ENCODE results near the gene NUDT4. TPM values are rescaled to one million over a fixed set of nuclear protein-coding genes. Genes with fewer than 3 reads are reported as not detected.

NUDT4 gene
- total RNA-seq, 2 experiments from 2014 or later, result 26.4 to 32.4 TPM

GRCh38 chr12:93369505-93369904, 8.2 kb upstream of the NUDT4 start:
- H4K20me1 ChIP-seq (ENCODE audit: insufficient read depth, low read length), result no peaks in the 10 kb centered on the region
- intact Hi-C loops (cut with micrococcal nuclease; ENCODE audit: unreplicated experiment), result no loop called here
- CTCF ChIA-PET (ENCODE audit: unreplicated experiment), result no interaction called here

DNA sequence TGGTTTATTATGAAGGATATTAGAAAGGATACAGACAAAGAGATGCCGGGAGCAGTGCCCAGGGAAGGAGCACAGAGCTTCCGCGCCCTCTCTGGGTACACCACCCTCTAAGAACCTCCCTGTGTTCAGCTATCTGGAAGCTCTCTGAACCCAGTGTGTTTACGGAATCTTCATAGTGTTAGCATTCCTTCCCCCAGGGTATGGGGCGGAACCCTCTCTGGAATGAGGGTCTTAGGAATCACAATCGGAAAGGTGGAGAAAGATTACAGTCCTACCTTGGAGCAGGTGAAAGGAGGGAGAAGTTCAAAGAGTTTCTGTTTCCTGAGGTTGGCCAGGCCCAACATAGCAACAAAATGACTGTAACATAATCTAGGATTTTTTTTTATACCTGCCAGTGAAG, 6.8 kb upstream of the NUDT4 start:
- no peak overlapping the region for H3K4me2 ChIP-seq (ENCODE audit: low read length)
- H3K79me2 ChIP-seq (ENCODE audit: insufficient read depth, low read depth, low read length), result no peaks in the 10 kb centered on the region
- H3K9me3 ChIP-seq (ENCODE audit: low read length), result no peaks in the 10 kb centered on the region
- BruUV-seq (replicated peaks), result no TSS peak
- H3K4me3 ChIP-seq (ENCODE audit: low read depth, low read length, poor library complexity, severe bottlenecking), result no peak overlapping the region
- ChIA-PET POLR2A (interaction anchor here (1.1 kb wide), 1 partner anchor 12 kb away, joined by 3 read pairs; no protein-coding TSS in a partner anchor), CTCF (ENCODE audit: unreplicated experiment) (no interaction called here)
- intact Hi-C loops (cut with micrococcal nuclease; ENCODE audit: unreplicated experiment), result no loop called here
- TF ChIP-seq CTCF (conservative IDR thresholded peaks at IDR 0.05; ENCODE audit: low read length), result no peak
- TF ChIP-seq EZH2phosphoT487 (IDR thresholded peaks at IDR 0.05; ENCODE audit: borderline replicate concordance, low read depth, low read length), result no peak
- H4K20me1 ChIP-seq (ENCODE audit: insufficient read depth, low read length), result no peaks in the 10 kb centered on the region
- H2AFZ ChIP-seq (ENCODE audit: low read length), result no peak overlapping the region
- no peak overlapping the region for H3K27ac ChIP-seq (ENCODE audit: low read depth, low read length, poor library complexity, severe bottlenecking)
- H3K36me3 ChIP-seq (ENCODE audit: insufficient read depth, low read length), result no peaks in the 10 kb centered on the region
- no peaks in the 10 kb centered on the region for H3K9me2 ChIP-seq (ENCODE audit: insufficient read depth, low read length)
- no peak for DNase-seq (ENCODE audit: low spot score)
- no peaks in the 10 kb centered on the region for H3K4me1 ChIP-seq (ENCODE audit: insufficient read depth, low read length, poor library complexity, severe bottlenecking)

More at GRCh38 chr12:93369505-93369904, 8.2 kb upstream of the NUDT4 start:
- no peaks in the 10 kb centered on the region for H3K9me3 ChIP-seq (ENCODE audit: low read length)
- no peak overlapping the region for H3K4me2 ChIP-seq (ENCODE audit: low read length)
- H3K79me2 ChIP-seq (ENCODE audit: insufficient read depth, low read depth, low read length), result no peaks in the 10 kb centered on the region
- BruUV-seq (replicated peaks), result no TSS peak
- H3K9me2 ChIP-seq (ENCODE audit: insufficient read depth, low read length), result no peaks in the 10 kb centered on the region
- H3K4me1 ChIP-seq (ENCODE audit: insufficient read depth, low read length, poor library complexity, severe bottlenecking), result no peaks in the 10 kb centered on the region
- TF ChIP-seq EZH2phosphoT487 (IDR thresholded peaks at IDR 0.05; ENCODE audit: borderline replicate concordance, low read depth, low read length), result no peak
- no peak for TF ChIP-seq CTCF (conservative IDR thresholded peaks at IDR 0.05; ENCODE audit: low read length)
- H2AFZ ChIP-seq (ENCODE audit: low read length), result no peak overlapping the region
- H3K36me3 ChIP-seq (ENCODE audit: insufficient read depth, low read length), result no peaks in the 10 kb centered on the region
- POLR2A ChIA-PET, result no interaction called here
- no peak overlapping the region for H3K4me3 ChIP-seq (ENCODE audit: low read depth, low read length, poor library complexity, severe bottlenecking)
- DNase-seq (ENCODE audit: low spot score), result no peak
- no peak overlapping the region for H3K27ac ChIP-seq (ENCODE audit: low read depth, low read length, poor library complexity, severe bottlenecking)

DNA sequence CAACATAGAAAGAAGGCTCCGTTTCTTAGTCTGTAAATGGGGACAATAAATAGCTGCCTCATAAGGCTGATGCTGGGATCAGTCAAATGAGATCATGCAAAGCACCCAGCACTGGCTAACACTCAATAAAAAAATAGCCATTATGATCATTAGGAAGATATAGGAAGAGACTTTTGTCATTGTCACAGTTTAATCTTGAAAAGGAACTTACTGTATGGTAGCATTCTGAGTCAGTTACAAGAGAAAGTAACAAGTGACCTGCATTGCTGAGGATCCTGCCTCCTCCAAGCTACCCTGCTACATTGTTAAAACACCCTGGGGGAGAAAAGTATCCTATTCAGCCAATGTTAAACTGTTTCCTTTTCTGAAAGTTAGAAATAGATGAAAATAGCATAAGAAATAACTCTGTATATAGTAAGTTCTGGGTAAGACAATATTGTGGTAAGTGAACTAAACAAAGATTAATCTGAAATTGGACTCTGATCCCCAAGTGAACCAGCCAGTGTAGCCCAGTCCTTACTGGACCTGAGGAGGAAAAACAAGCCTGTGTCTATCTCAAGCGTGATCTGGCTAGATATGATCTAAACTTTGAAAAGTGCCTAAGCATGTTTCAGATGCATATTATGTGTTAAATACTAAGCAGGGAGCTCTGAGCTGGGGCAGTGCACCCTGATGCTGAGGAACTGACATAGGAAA, 3.6 kb upstream of the NUDT4 start:
- no peaks in the 10 kb centered on the region for H3K9me3 ChIP-seq (ENCODE audit: low read length)
- no TSS peak for BruUV-seq (replicated peaks)
- POLR2A ChIA-PET, result interaction anchor here (0.6 to 1.6 kb wide), 4 partner anchors 9 to 1694 kb away, joined by 4 to 6 read pairs (median 5); no protein-coding TSS in a partner anchor
- H3K4me1 ChIP-seq (ENCODE audit: insufficient read depth, low read length, poor library complexity, severe bottlenecking), result peaks cover 4% of the 10 kb centered on the region
- H3K4me2 ChIP-seq (ENCODE audit: low read length), result no peak overlapping the region
- H2AFZ ChIP-seq (ENCODE audit: low read length), result no peak overlapping the region
- no peak overlapping the region for H3K4me3 ChIP-seq (ENCODE audit: low read depth, low read length, poor library complexity, severe bottlenecking)
- no peaks in the 10 kb centered on the region for H3K9me2 ChIP-seq (ENCODE audit: insufficient read depth, low read length)
- intact Hi-C loops (cut with micrococcal nuclease; ENCODE audit: unreplicated experiment), result no loop called here
- no peaks in the 10 kb centered on the region for H3K36me3 ChIP-seq (ENCODE audit: insufficient read depth, low read length)
- H3K27ac ChIP-seq (ENCODE audit: low read depth, low read length, poor library complexity, severe bottlenecking), result no peak overlapping the region
- TF ChIP-seq CTCF (conservative IDR thresholded peaks at IDR 0.05; ENCODE audit: low read length), result no peak
- no peak for TF ChIP-seq EZH2phosphoT487 (IDR thresholded peaks at IDR 0.05; ENCODE audit: borderline replicate concordance, low read depth, low read length)
- peaks cover 8% of the 10 kb centered on the region; the same call in 1 of the 2 replicates for H3K79me2 ChIP-seq (ENCODE audit: insufficient read depth, low read depth, low read length)
- no peak for DNase-seq (ENCODE audit: low spot score)
- CTCF ChIA-PET (ENCODE audit: unreplicated experiment), result no interaction called here
- peaks cover 4% of the 10 kb centered on the region; the same call in 1 of the 2 replicates for H4K20me1 ChIP-seq (ENCODE audit: insufficient read depth, low read length)
